Measurements from ENCODE around the gene KRT32.

- TF ChIP-seq CTCF (IDR thresholded peaks at IDR 0.05; ENCODE audit: insufficient read depth, low read depth, low read length) (no peak), EZH2 (IDR thresholded peaks at IDR 0.05; ENCODE audit: insufficient read depth, low read length) (no peak)
These were observed 38.0 kb upstream of the KRT32 start, which contains the start of gene KRT13 for GRCh38 chr17:41505007-41505808.

Data from astrocyte (in vitro differentiated cells and primary cell).